Panc1 (cell line): ENCODE results near the gene MAD1L1. TPM values are rescaled to one million over a fixed set of nuclear protein-coding genes. Genes with fewer than 3 reads are reported as not detected.
"Not testable (repeated sequence)": the region's sequence is repeated elsewhere in the genome, so short reads cannot be mapped to it uniquely, and the experiment has no call there.

Experiments used
- ATAC-seq: fragments of 200-7000 bp; cut with Tn5 transposase; 2 replicates; pipeline ENCODE4 v1.9.1; 2020; ENCODE audit warnings: mild to moderate bottlenecking, moderate library complexity
- BruUV-seq: library from RNA; stranded (reverse); fragments of 400-500 nt; replicated peaks from 2 replicates; lab custom pipeline; 2021; lab: Mats Ljungman, UMichigan
- CTCF ChIA-PET: fragments of 300-600 bp; sonication (Branson Sonifier 250); formaldehyde crosslinking; loops from one replicate; lab custom pipeline; 2022; ENCODE audit warnings: antibody characterized with exemption; lab: Charles Lee
- POLR2A ChIA-PET: fragments of 300-600 bp; sonication (Branson Sonifier 250); formaldehyde crosslinking; loops from one replicate; lab custom pipeline; 2022; ENCODE audit warnings: antibody characterized with exemption; lab: Charles Lee
- DNase-seq: peaks from one replicate; pipeline ENCODE4 v3.0.0-alpha.2; 2010; ENCODE audit warnings: low read depth, low spot score
- H3K27ac ChIP-seq: 2 replicates; pipeline ENCODE4 v1.5.1; 2011; ENCODE audit warnings: mild to moderate bottlenecking, low read length, inconsistent platforms
- H3K27me3 ChIP-seq: fragments of 200-500 bp; sonication (Bioruptor generic); 2 replicates; pipeline ENCODE4 v1.6.0; 2014; ENCODE audit warnings: low read length, inconsistent platforms; ENCODE audit not compliant: control insufficient read depth, insufficient read depth
- H3K36me3 ChIP-seq: fragments of 200-500 bp; sonication (Bioruptor generic); 2 replicates; pipeline ENCODE4 v1.5.1; 2014; ENCODE audit warnings: inconsistent platforms, mild to moderate bottlenecking, low read length, moderate library complexity; ENCODE audit not compliant: control insufficient read depth, insufficient read depth
- H3K4me1 ChIP-seq: 2 replicates; pipeline ENCODE4 v1.5.1; 2011; ENCODE audit warnings: inconsistent platforms, mild to moderate bottlenecking, low read length, moderate library complexity; ENCODE audit not compliant: control insufficient read depth, insufficient read depth
- H3K4me3 ChIP-seq, 2 experiments: 2 replicates each; pipeline ENCODE4 v1.5.1; 2011 to 2012; ENCODE audit warnings: low read depth in 2 of 2, low read length in 2 of 2, mild to moderate bottlenecking in 2 of 2, inconsistent platforms in 1 of 2, moderate library complexity in 1 of 2
- H3K9me3 ChIP-seq: fragments of 200-500 bp; sonication (Bioruptor generic); 2 replicates; pipeline ENCODE4 v1.5.1; 2014; ENCODE audit warnings: low read depth, mild to moderate bottlenecking, inconsistent platforms, low read length, moderate library complexity; ENCODE audit not compliant: control insufficient read depth, insufficient read depth
- POLR2AphosphoS5 ChIP-seq: IDR thresholded peaks from 2 replicates; pipeline ENCODE4 v1.6.1; 2012; ENCODE audit warnings: mild to moderate bottlenecking, low read depth, low read length, moderate library complexity
- SIN3A ChIP-seq: IDR thresholded peaks from 2 replicates; pipeline ENCODE4 v1.6.1; 2012; ENCODE audit warnings: low read depth, mild to moderate bottlenecking, low read length, moderate library complexity, borderline replicate concordance; ENCODE audit not compliant: insufficient read depth
- in situ Hi-C: cut with HindIII; loops from 2 replicates; pipeline ENCODE4 v1.10.0; 2016; ENCODE audit warnings: low sequenced_read_pairs, low pct_unique_long_range_greater_than_20kb
- intact Hi-C: fragments of 100-400 bp; cut with micrococcal nuclease; formaldehyde crosslinking; loops from one replicate; pipeline ENCODE4 v1.10.0; 2022; ENCODE audit not compliant: unreplicated experiment
- total RNA-seq: library from RNA; stranded (reverse); gene quantifications from one replicate; pipeline ENCODE4 v1.2.1, GENCODE V29; 2021; ENCODE audit not compliant: unreplicated experiment
- TF ChIP-seq, protein P1 (sequence below), 2 experiments: IDR thresholded peaks; 2 replicates each; pipeline ENCODE4 v1.6.1; 2011 to 2012; ENCODE audit warnings: low read depth in 2 of 2, control low read depth in 1 of 2, low read length in 1 of 2, mild to moderate bottlenecking in 1 of 2, moderate library complexity in 1 of 2; ENCODE audit not compliant: insufficient read depth in 1 of 2
- TF ChIP-seq, protein P2 (sequence below): fragments of 450-650 bp; IDR thresholded peaks from 2 replicates; pipeline ENCODE4 v1.5.1; 2017; ENCODE audit warnings: mild to moderate bottlenecking

The MAD1L1 gene
- total RNA-seq, 1 experiment from 2014 or later: 70.8 TPM

DNA sequence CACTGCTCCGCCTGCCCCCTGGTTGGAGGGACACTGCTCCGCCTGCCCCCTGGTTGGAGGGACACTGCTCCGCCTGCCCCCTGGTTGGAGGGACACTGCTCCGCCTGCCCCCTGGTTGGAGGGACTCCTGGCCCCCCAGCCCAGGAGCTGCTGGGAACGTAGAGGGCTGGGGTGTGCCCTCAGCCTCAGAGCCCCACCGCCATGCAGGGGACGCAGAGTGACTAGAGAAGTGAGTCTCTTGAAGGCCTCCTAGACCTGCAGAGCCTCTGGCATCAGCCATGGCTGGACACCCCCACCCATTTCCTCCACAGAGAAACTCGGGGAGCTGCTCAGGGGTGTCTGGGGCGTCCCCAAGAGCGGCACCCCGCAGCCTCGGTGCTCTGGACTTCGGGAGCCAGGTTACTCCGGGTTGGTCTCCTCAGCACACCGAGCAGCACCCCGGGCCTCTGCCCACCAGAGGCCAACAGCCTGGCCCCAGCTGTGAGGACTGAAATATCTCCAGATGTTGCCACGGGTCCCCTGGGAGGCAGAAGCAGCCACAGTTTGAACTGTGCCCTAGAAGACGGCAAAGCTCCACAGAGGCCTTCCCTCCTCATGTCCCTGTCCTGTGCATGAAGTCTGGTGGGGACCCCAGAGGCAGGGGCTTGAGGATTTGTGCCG is 370.8 kb downstream of the MAD1L1 start:
- Histone ChIP-seq H3K27ac (no peak overlapping the region), H3K9me3 (no peaks in the 10 kb centered on the region), H3K4me3 (no peak overlapping the region), H3K36me3 (no peaks in the 10 kb centered on the region), H3K4me1 (0 out of 2 replicates have a peak, but pooled peaks cover 3% of the 10 kb centered on the region), H3K27me3 (no peaks in the 10 kb centered on the region)
- ChIA-PET CTCF (no interaction called here), POLR2A (interaction anchor here (0.5 kb wide), 1 partner anchor 64 kb away, joined by 4 read pairs; no protein-coding TSS in a partner anchor)
- no peak for DNase-seq
- intact Hi-C loops: no loop called here
- no TSS peak for BruUV-seq
- in situ Hi-C loops: no loop called here
- no peak for TF ChIP-seq POLR2AphosphoS5
- TF ChIP-seq, protein P1, sequence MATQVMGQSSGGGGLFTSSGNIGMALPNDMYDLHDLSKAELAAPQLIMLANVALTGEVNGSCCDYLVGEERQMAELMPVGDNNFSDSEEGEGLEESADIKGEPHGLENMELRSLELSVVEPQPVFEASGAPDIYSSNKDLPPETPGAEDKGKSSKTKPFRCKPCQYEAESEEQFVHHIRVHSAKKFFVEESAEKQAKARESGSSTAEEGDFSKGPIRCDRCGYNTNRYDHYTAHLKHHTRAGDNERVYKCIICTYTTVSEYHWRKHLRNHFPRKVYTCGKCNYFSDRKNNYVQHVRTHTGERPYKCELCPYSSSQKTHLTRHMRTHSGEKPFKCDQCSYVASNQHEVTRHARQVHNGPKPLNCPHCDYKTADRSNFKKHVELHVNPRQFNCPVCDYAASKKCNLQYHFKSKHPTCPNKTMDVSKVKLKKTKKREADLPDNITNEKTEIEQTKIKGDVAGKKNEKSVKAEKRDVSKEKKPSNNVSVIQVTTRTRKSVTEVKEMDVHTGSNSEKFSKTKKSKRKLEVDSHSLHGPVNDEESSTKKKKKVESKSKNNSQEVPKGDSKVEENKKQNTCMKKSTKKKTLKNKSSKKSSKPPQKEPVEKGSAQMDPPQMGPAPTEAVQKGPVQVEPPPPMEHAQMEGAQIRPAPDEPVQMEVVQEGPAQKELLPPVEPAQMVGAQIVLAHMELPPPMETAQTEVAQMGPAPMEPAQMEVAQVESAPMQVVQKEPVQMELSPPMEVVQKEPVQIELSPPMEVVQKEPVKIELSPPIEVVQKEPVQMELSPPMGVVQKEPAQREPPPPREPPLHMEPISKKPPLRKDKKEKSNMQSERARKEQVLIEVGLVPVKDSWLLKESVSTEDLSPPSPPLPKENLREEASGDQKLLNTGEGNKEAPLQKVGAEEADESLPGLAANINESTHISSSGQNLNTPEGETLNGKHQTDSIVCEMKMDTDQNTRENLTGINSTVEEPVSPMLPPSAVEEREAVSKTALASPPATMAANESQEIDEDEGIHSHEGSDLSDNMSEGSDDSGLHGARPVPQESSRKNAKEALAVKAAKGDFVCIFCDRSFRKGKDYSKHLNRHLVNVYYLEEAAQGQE (IDR thresholded peaks at IDR 0.05; ENCODE audit: insufficient read depth in 1 of 2, low read depth in 2 of 2, low read length in 1 of 2): no peak
- no peak for TF ChIP-seq SIN3A
- TF ChIP-seq, protein P2, sequence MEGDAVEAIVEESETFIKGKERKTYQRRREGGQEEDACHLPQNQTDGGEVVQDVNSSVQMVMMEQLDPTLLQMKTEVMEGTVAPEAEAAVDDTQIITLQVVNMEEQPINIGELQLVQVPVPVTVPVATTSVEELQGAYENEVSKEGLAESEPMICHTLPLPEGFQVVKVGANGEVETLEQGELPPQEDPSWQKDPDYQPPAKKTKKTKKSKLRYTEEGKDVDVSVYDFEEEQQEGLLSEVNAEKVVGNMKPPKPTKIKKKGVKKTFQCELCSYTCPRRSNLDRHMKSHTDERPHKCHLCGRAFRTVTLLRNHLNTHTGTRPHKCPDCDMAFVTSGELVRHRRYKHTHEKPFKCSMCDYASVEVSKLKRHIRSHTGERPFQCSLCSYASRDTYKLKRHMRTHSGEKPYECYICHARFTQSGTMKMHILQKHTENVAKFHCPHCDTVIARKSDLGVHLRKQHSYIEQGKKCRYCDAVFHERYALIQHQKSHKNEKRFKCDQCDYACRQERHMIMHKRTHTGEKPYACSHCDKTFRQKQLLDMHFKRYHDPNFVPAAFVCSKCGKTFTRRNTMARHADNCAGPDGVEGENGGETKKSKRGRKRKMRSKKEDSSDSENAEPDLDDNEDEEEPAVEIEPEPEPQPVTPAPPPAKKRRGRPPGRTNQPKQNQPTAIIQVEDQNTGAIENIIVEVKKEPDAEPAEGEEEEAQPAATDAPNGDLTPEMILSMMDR: no peak
- ATAC-seq: no peak

GRCh38 chr7:1860881-1861798 is 371.6 kb downstream of the MAD1L1 start:
- POLR2A ChIA-PET, H3K4me1 ChIP-seq, H3K27me3 ChIP-seq, ATAC-seq, H3K27ac ChIP-seq, DNase-seq, intact Hi-C loops, BruUV-seq, H3K4me3 ChIP-seq, H3K36me3 ChIP-seq, in situ Hi-C loops, H3K9me3 ChIP-seq: not testable (repeated sequence)
- CTCF ChIA-PET: interaction anchor here (0.7 kb wide), 1 partner anchor 152 kb away, joined by 3 read pairs; no protein-coding TSS in a partner anchor
